Heart left ventricle (tissue), 16 donors: ENCODE results near the gene BAIAP2. TPM values are rescaled to one million over a fixed set of nuclear protein-coding genes. Genes with fewer than 3 reads are reported as not detected.

Experiments used
- ATAC-seq, 4 donors: fragments of 200-7000 bp; cut with Tn5 transposase; one replicate each; pipeline ENCODE4 v1.9.1; 2020 to 2022; ENCODE audit warnings: moderate library complexity in 4 of 4, mild to moderate bottlenecking in 3 of 4, moderate number of reproducible peaks in 1 of 4
- DNase-seq, 5 donors: peaks; one replicate each; pipeline ENCODE4 v3.0.0-alpha.2; 2020
- H3K27ac ChIP-seq, 12 donors: fragments of 200-600 bp; sonication (generic) in 4 of 12; one replicate each; pipeline versions ENCODE4 v1.5.0 to v1.8.0; 2016 to 2022; ENCODE audit warnings: mild to moderate bottlenecking in 2 of 12
- H3K27me3 ChIP-seq, 9 donors: fragments of 200-600 bp; sonication (generic) in 2 of 9; one replicate each; pipeline versions ENCODE4 v1.5.1 to v1.8.0; 2016 to 2022; ENCODE audit warnings: mild to moderate bottlenecking in 3 of 9
- H3K36me3 ChIP-seq, 9 donors: fragments of 200-600 bp; sonication (generic) in 2 of 9; one replicate each; pipeline versions ENCODE4 v1.5.0 to v1.8.0; 2018 to 2022; ENCODE audit warnings: mild to moderate bottlenecking in 2 of 9
- H3K4me1 ChIP-seq, 12 donors: fragments of 200-600 bp; sonication (generic) in 4 of 12; one replicate each; pipeline versions ENCODE4 v1.5.0 to v1.8.0; 2016 to 2022; ENCODE audit warnings: mild to moderate bottlenecking in 3 of 12
- H3K4me3 ChIP-seq, 12 donors: fragments of 200-600 bp; sonication (generic) in 4 of 12; one replicate each; pipeline versions ENCODE4 v1.5.0 to v1.8.0; 2017 to 2022; ENCODE audit warnings: mild to moderate bottlenecking in 9 of 12, moderate library complexity in 4 of 12
- H3K9me3 ChIP-seq, 12 donors: fragments of 200-600 bp; sonication (generic) in 4 of 12; one replicate each; pipeline versions ENCODE4 v1.5.0 to v1.8.0; 2016 to 2022; ENCODE audit warnings: mild to moderate bottlenecking in 1 of 12
- POLR2A ChIP-seq, 2 donors: fragments of 450-650 bp; IDR thresholded peaks; one replicate each; pipeline ENCODE4 v1.6.1; 2017; ENCODE audit warnings: antibody characterized with exemption in 2 of 2, mild to moderate bottlenecking in 2 of 2, moderate library complexity in 2 of 2
- WGBS, 4 donors: extraction: QIAGEN DNeasy Blood & Tissue Kit in 2 of 4; methylation state at CpG; one replicate each; pipeline versions ENCODE4 v1.1.5 to v1.1.7; 2013 to 2018; 5-methylcytosine and 5-hydroxymethylcytosine counted together
- intact Hi-C, 10 donors: fragments of 100-400 bp; cut with DNase I; formaldehyde crosslinking; loops; one replicate each; pipeline versions ENCODE4 v1.11.1 to v1.14.2; 2022
- polyA plus RNA-seq, 2 donors: library from polyadenylated mRNA; stranded (reverse); fragments of 200-250 nt; gene quantifications; one replicate each; pipeline ENCODE4 v1.2.3, GENCODE V29; 2013
- total RNA-seq, 9 donors: library from RNA; depleted of rRNA in 2 of 9; stranded (reverse); fragments of >200 nt in 2 of 9; fragmentation: NEBNext Ultra II Directional in 3 of 9; extraction: Animal tissue kit (Norgen Biotek cat#: 25700) in 3 of 9; gene quantifications; one replicate each; pipeline versions ENCODE4 v1.1.0 to v1.2.4, GENCODE V29; 2016 to 2023
- TF ChIP-seq, protein P1 (sequence below), 12 donors: fragments of 200-600 bp; sonication (generic) in 4 of 12; IDR thresholded peaks; one replicate each; pipeline versions ENCODE4 v1.5.0 to v1.8.0; 2018 to 2022; ENCODE audit warnings: antibody characterized with exemption in 12 of 12, mild to moderate bottlenecking in 5 of 12
- donor health status: ischemic (EF 13 %, LVEDD 7.1; RV severe dilation, severe dysfunction).
- donor health status: healthy with polysubstance abuse.
- donor health status: DM: no; HTN: yes; CAD: no.
- donor health status: DM: no; HTN: no; CAD: no.
- donor health status: ischemic (EF 25% LVEDD 6.9; RV normal size, moderate dysfunction).
- donor health status: ischemic (EF 25% LVEDD 5.7; RV mildly dilated, moderate dysfunction).
- donor health status: healthy.
- donor health status: DM: yes; HTN: yes; CAD: no.
- donor health status: ischemic (EF 35%, LVEDD 5.7; RV mildly dilated, moderate dysfunction).
- donor health status: nonischemic (EF 11% LVEDD 7.7; RV severe dilation, severe dysfunction).
- donor health status: DM: yes; HTN: yes; CAD: no.
- donor health status: PGD.
- donor health status: ischemic (EF 29% LVEDD 5.4; RV normal size, mild dysfunction).
- donor health status: nonischemic (EF 23%, LVEDD 6.1; RV moderate dilation, normal function).

BAIAP2 gene
- total and polyA plus RNA-seq, 11 donors: 8.9 to 30.2 (median 18.5) TPM

DNA sequence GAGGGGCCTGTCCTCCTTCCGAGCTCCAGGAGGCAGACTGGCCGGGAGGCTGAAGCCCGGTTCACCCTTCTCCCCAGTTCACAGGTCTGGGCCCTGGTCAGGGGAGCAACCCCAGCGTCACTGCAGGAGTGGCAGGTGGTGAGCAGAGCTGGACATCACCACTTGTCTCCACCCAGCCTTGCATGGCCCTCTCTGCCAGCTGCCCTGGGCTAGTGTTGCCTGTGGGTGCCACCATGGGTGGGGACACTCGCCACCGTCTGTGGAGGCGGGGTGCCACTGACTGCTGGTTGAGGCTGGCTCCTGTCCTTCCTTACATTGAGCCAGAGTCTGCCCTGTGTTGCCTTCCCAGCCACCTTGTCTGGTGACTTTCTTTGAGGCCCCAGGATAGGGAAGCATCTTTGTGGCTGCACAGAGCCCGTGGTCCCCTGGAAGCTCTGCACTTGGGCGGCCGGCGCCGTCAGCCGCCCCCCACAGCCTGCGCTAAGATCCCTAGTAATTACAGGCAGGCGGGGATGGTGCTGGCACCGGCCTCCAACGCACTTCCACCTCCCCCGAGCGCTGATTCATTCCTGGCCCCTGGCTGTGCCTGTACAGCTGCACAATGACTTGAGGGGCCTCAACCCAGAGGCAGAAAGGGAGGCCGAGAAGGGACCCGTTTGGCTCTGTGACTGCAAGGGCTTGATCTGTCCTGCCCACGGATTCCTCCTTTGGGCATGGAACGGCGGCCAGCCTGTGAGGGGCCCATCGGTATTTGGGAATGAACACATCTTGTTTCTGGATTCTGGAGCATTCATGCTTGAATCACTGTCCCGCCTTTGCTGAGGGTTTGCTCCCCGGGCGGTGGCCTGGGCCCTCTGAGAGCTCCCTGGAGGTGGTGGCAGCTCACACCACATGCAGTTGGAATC, 5.2 kb downstream of the BAIAP2 start:
- Histone ChIP-seq H3K9me3 (no peaks in the 10 kb centered on the region), H3K27ac (peak overlapping the region in 1 of 12 donors; percentile 35), H3K4me1 (peaks cover 4 to 89% (median 61%) of the 10 kb centered on the region in 12 donors), H3K27me3 (peaks cover 0 to 6% (median 0%) of the 10 kb centered on the region in 9 donors), H3K36me3 (no peaks in the 10 kb centered on the region), H3K4me3 (no peak overlapping the region)
- no peak for TF ChIP-seq POLR2A (IDR thresholded peaks at IDR 0.05)
- ATAC-seq: no peak
- intact Hi-C loops: loop anchor here in 2 of 10 donors (5.0 to 10.0 kb wide), 2 partner anchors 42 to 205 kb away; no protein-coding TSS in a partner anchor
- DNase-seq: no peak
- 46 to 74% (median 68%) methylated on average over 13 to 28 of the region's 28 CpGs for WGBS, 4 donors

DNA sequence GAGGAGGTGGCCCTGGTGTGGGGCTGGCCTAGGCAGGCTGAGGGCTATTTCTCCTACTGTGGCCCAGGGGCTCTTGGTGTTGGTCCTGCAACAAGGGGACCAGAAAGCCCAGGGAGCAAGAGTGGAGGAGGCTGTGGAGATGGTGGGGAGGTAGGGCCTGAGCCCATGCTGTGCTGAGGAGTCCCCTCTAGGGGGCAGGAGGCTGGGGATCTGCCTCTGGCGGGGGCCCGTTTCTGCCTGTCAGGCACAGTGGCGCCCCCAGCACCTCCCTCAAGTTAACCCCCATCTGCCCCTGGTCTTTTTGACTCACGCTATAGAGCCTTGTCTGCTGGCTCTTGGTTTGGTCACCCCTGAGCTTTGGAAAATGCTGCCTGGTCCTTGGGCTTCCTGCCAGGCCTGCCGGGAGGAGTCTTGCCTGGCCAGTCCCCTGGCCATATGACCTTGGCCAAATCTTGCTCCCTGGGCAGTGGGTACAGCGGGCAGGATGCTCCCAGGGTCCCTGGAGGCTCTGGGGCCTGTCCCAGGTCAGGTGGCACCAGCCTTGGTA, 5.9 kb downstream of the BAIAP2 start:
- 66 to 74% (median 70%) methylated on average over 6 of the region's 6 CpGs for WGBS, 4 donors
- no peak for TF ChIP-seq POLR2A (IDR thresholded peaks at IDR 0.05)
- TF ChIP-seq, protein P1, sequence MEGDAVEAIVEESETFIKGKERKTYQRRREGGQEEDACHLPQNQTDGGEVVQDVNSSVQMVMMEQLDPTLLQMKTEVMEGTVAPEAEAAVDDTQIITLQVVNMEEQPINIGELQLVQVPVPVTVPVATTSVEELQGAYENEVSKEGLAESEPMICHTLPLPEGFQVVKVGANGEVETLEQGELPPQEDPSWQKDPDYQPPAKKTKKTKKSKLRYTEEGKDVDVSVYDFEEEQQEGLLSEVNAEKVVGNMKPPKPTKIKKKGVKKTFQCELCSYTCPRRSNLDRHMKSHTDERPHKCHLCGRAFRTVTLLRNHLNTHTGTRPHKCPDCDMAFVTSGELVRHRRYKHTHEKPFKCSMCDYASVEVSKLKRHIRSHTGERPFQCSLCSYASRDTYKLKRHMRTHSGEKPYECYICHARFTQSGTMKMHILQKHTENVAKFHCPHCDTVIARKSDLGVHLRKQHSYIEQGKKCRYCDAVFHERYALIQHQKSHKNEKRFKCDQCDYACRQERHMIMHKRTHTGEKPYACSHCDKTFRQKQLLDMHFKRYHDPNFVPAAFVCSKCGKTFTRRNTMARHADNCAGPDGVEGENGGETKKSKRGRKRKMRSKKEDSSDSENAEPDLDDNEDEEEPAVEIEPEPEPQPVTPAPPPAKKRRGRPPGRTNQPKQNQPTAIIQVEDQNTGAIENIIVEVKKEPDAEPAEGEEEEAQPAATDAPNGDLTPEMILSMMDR (IDR thresholded peaks at IDR 0.05): peak in 8 of 12 donors; percentile 7 to 35 (median 25)
- no peak overlapping the region for H3K4me3 ChIP-seq
- no peaks in the 10 kb centered on the region for H3K36me3 ChIP-seq
- DNase-seq (no peak), ATAC-seq (no peak)
- H3K27me3 ChIP-seq: peaks cover 0 to 1% (median 0%) of the 10 kb centered on the region in 9 donors
- H3K4me1 ChIP-seq: peaks cover 12 to 90% (median 67%) of the 10 kb centered on the region in 12 donors
- no peaks in the 10 kb centered on the region for H3K9me3 ChIP-seq
- intact Hi-C loops: no loop called here
- peak overlapping the region in 1 of 12 donors; percentile 35 for H3K27ac ChIP-seq

DNA sequence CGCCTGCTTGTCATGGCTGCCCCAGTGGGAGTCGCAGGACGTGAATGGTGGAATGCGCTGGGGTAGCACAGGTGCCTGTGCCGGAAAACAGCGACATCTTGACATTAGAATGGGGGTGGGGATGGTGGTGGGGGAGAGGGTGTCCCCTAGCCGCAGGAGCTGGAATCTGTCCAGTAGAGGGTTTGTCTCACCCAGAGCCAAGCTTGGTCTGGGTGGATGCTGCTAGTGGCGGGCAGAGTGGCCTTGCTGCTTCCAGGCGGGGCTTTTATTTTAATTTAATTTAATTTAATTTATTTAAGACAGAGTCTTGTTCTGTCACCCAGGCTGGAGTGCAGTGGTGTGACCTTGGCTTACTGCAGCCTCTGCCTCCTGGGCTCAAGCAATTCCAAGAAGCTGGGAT, 7.7 kb downstream of the BAIAP2 start:
- no peaks in the 10 kb centered on the region for H3K36me3 ChIP-seq
- DNase-seq (no peak), ATAC-seq (no peak)
- 94 to 97% (median 96%) methylated on average over 9 of the region's 9 CpGs for WGBS, 4 donors
- TF ChIP-seq POLR2A (IDR thresholded peaks at IDR 0.05): no peak
- TF ChIP-seq, protein P1 (IDR thresholded peaks at IDR 0.05): no peak
- H3K4me1 ChIP-seq: peaks cover 14 to 86% (median 58%) of the 10 kb centered on the region in 12 donors
- H3K9me3 ChIP-seq: no peaks in the 10 kb centered on the region
- peak overlapping the region in 3 of 12 donors; percentile 3 to 82 (median 77) for H3K27ac ChIP-seq
- H3K27me3 ChIP-seq: no peaks in the 10 kb centered on the region
- intact Hi-C loops: no loop called here
- no peak overlapping the region for H3K4me3 ChIP-seq

DNA sequence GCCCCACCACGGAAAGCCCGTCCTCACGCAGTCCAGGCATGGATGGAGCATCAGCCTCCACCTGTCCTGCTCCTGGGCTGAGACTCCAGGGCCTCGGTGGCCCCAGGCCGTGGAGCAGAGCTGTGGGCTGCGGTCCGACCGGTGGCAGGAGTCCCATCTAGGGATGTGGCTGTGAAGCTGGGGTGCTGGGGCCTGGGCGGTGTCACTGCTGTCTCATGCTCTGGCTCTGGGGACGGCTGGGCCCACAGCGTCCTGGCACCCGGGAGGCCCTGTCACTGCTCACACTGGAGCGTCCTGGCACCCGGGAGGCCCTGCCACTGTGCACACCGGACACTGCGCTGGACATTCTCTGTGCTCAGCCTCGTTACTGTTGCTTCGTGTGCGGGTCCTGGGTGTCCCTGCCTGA, 8.4 kb downstream of the BAIAP2 start:
- 76 to 80% (median 78%) methylated on average over 14 to 19 of the region's 19 CpGs for WGBS, 4 donors
- peak in 1 of 4 donors; percentile 2 for ATAC-seq
- intact Hi-C loops: no loop called here
- TF ChIP-seq, protein P1 (IDR thresholded peaks at IDR 0.05): no peak
- no peak for TF ChIP-seq POLR2A (IDR thresholded peaks at IDR 0.05)
- H3K36me3 ChIP-seq: no peaks in the 10 kb centered on the region
- no peak overlapping the region for H3K4me3 ChIP-seq
- H3K27me3 ChIP-seq: no peaks in the 10 kb centered on the region
- no peak for DNase-seq
- H3K9me3 ChIP-seq: no peaks in the 10 kb centered on the region
- H3K27ac ChIP-seq: peak overlapping the region; percentile 55 to 86 (median 70)
- H3K4me1 ChIP-seq: peaks cover 14 to 85% (median 55%) of the 10 kb centered on the region in 12 donors
